HG02981 (cell line): ENCODE data around the gene PITX2.
"Not testable (repeated sequence)": the region's sequence is repeated elsewhere in the genome, so short reads cannot be mapped to it uniquely, and the experiment has no call there.

Source experiments
- ATAC-seq: cut with Tn5 transposase; IDR thresholded peaks from one replicate; pipeline ENCODE4 v1.9.1; 2021; ENCODE audit warnings: mild to moderate bottlenecking, moderate library complexity; ENCODE audit not compliant: unreplicated experiment

Gene PITX2

DNA sequence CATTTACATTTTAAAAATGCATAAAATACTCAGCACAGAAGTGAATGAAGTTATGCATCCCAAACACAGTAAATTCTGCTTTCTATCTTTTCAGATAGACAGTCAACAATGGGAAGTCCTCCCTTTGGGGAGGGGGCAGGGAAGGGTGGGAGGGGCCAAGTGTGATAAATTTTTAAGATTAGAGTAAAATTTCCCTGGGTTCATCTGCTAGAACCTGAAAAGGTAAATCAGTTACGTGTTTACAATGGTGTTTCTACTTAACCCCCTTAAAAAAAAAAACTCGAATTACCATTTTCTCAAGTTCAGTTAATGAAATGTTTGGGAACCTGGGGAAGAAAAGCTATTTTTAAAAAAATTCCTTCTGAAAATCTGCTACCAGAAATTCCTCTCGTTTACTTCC is 9.1 kb downstream of the PITX2 start:
- no peak for ATAC-seq

DNA sequence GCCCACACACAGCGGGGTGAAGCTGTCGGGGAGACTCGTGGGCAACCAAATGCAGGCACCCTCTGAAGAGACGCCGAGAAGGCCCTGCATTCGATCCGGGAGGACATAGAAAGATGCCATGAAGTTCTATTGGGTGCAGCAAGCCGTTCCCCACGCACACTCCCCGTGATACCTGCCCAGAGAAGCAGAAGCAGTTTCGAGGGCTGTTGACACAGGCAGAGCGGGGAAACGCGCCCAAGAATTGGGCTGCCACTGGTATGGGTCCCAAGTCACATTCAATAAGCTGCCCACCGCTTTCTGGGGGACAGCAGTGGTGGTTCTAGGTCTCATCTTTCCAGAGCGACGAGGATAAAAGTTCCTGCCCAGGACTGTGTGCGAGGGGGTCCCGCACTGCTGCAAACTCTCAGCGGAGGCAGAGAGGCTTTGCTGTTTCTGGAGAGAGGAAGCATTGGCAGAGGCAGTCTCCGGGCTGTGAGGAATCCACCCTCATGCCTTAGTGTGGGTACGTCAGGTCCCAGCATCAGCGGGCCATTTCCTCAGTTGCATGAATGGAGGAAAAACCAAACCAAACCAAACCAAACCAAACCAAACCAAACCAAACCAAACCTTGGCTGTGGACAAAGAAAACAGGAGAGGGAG is 10.1 kb downstream of the PITX2 start:
- ATAC-seq, result no peak

DNA sequence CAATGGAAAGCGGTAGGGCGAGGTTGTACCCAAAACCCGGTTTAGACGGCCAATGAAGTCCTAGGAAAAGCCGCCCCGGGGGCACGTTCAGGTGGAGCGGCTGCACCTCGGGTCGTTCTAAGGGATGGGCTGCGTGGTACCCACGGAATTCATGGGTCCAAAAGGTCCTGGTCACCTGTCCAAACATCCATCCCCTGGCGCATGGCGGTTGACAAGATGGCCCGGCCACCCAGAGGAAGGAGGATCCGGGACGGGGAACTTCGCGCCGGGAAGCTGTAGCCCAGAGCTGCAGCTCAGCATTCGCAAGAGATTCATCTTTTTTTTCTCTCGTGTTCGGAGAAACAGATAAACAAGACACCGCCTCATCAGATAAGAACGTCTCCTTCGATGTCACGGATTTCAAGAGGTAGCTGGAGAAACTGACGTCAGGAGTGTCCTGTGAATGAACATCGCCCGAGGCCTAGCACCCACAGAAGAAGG is 10.9 kb downstream of the PITX2 start:
- no peak for ATAC-seq

DNA sequence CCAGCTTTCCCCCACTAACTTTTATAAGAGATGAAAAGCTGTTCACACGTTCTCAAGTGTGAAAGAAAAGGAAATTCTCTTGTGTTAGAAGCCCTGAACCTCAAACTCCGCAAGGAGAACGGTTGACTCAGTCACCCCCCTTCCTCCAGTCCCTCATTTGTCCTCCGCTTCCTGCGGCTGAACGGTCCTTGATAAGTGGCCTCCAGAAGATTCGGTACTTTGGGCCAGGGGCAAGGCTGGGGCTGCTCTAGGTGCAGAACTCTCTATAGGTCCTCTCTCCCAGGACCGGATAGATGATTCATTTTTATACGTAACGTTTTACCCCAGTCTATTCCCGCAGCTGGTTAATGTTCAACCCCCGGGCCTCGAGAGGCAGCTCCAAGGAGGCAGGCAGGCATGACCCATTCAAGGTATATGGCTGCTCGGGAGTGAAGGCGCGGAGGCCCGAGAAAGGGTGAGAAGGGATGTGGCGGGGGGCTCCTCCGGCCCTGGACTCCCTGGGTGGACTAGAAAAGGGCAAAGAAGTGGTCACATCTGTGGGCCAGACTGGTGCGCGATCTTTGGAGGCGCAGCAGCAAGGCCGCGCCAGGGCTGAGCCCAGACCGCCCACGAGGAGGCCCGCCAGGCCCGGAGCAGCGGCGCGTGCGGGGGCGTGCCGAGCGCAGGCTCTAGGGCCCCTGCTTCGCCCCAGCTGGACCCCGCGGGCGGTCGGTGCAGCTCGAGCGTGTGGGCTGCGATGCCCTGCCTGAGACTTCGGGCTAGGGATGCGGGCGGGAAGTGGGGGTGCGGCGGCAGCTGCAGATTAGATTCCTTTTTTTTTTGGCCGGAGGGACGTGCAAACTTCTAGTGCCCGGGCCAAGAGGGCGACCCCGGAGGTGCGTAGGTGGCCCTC is 11.7 kb downstream of the PITX2 start:
- peak; percentile 91 for ATAC-seq

DNA sequence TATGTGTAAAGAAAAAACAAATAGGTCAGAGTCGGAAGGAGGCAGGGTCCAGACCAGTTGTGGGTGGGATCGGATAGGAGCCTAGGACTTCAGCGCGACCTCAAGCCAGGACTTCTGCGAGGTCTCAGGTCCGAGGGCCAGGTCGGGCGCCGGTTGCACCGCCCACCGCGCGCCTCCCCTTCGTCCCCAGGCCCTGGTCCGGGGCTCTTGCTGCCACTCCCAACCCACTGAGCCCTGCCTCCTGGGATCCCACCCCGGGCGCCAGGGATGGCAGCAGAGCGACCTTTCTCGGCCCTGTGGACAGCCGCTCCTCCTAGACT is 12.3 kb downstream of the PITX2 start:
- peak; percentile 8 for ATAC-seq

DNA sequence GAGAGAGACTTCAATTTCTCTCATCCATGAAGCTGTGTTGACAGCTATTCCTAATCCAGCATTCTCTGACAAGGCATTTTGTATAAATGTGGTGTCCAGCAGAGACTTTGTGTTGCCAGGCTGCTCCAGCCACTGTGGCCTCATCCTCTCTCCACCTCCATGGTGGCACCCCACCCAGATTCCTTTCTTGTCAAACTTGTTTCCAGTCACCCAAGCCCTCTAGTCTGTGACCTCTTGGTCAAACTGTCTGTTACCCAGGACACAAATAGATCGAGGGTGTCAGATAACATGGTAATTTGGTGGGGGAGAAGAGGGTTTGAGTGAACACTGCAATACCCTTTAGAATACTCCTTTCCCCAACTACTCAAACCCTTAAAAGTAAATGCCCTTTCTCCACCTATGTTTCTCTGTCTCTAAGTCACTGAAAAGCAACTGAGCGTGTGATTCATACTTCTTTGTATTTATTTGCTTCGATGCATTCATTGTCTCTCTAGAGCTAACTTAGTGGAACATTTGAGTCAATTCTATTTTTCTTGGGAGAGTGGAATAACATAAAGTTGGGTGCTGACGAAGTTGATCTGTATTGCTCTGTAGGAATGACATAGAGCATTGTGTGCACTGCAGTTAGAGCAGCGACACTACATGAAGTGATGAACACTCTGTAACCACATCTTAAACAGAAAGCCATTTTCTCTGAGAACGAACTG is 13.7 kb downstream of the PITX2 start:
- no peak for ATAC-seq

DNA sequence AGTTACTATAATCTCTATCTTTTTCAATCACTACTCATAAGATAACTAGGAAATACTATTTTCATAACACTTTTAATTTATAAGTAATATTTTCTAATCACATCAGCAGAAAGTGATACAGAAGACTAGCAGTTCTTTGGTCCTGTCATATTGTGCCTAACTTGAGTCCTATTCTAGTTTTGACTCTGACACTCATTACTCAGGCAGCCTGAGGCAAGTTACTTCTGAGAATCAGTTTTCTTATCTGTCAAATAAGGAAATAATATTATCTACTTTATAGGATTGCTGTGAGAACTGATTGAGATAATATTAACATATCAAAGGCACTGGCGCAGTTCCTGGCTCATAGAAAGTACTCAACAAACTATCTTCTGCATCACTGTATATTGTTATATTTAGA is 17.8 kb downstream of the PITX2 start:
- ATAC-seq, result no peak

DNA sequence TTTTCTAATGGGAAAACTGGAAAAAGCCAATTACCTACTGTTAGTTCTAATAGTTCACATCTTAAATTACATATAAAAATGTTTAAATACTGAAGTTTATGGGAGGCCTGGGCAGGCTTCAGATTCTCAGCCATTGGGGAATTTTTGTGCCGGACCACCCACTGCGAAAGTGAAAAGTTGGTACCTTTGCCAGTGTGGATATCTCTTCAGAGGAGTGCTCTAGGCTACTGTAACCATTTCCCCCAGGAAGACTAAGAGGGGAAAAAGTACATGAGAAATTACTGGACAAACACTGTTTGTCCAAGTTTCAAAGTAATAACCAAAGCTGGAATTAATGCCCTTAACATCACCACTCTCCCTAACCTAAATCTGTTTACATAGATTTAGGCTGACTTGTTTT is 20.8 kb downstream of the PITX2 start:
- no peak for ATAC-seq

DNA sequence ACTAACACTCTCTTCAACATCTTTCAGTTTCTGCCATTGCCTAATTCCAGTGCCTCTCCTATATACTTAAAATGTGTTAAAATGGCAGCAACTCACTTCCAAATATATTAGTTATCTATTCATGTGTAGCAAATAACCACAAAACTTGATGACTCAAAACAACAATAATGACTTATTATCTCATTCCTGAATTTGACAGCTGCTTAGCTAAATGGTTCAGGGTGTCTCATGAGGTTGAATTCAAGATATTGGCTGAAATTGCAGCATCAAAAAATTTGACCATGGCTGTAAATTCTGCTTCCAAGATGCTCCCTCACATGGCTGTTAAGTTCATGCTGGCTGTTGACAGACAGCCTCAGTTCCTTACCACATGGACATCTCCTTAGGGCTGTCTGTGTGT is 25.3 kb downstream of the PITX2 start:
- no peak for ATAC-seq

DNA sequence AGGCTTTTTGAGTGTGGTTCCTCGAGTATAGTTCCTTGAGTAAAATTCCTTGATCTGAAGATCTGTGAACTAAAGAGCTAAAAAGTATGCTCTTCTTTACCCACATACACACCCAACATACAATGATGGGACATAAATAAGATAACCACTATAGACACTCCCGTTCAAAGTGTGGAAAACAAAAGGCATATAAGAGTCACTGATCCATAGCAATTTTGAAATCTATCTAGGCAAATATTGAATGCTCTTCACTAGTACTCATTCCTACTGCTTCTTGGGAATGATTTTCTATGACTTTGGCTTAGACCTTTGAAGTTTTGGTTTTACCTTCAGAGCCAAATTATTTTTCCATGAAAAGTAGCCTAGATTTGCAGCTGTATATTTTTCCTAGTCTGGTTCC is 26.4 kb downstream of the PITX2 start:
- no peak for ATAC-seq

DNA sequence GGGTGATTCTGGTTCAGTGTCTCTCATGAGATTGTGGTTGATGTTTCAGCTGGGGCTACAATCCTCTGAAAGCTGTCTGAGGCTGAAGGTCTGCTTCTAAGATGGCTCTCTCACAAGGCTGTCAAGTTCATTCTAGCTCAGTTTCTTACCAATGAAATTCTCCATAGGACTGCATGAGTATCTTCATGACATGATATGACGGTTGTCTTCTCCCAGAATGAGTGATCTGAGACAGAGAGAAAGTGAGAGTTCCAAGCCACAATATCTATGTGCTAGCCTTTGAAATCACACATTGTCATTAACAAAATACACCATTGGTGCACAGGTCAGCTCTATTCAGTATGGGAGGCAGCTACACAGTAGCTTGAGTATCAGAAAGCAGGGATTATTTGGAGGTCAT is 27.3 kb downstream of the PITX2 start:
- no peak for ATAC-seq

DNA sequence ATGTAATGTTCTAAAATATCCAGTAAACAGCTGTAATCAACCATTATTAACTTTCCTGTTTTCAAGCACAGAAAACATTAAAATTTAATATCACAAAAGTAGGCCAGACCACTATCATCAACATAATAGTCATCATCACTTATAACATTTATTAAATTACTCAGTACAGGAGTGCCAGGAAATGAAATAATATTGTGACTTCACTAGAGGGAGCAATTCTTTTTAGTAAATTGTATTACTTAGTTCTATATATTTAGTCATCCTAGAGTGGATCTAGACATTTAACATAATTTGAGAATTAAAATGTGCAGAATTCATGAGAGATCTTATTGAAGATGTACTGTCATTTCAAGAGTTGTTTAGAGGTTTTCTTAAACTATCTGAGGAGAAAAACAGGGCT is 33.6 kb downstream of the PITX2 start:
- no peak for ATAC-seq

DNA sequence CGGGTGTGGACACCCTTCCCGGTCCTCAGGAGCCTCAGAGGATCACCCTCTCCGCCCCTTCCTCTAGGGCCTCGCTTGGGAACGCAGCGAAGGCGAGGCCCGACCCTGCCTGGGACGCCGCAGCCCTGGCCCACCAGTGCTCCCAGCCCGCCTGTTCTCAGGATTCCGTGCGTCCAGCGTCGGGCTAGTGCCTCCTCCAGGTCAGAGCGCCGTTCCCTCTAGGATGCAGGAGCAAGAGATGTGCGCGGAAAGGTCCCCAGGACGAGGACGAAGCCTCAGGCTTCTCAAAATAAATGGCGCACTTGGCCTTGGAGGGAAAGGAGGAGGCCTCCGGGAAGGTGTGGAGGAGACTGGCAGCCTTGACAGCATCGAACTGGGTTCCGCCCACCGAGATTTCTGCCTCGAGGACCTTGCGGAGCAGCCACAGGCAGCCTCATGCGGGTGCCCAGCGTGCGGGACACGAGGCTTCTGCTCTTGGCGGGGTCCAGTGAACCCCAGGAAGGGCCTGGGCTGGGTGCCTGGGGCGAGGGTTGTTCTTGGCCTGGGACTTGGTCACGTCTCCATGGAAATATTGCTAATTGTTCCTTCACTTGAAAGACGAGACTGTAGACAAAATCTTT is 35.1 kb downstream of the PITX2 start:
- no peak for ATAC-seq

DNA sequence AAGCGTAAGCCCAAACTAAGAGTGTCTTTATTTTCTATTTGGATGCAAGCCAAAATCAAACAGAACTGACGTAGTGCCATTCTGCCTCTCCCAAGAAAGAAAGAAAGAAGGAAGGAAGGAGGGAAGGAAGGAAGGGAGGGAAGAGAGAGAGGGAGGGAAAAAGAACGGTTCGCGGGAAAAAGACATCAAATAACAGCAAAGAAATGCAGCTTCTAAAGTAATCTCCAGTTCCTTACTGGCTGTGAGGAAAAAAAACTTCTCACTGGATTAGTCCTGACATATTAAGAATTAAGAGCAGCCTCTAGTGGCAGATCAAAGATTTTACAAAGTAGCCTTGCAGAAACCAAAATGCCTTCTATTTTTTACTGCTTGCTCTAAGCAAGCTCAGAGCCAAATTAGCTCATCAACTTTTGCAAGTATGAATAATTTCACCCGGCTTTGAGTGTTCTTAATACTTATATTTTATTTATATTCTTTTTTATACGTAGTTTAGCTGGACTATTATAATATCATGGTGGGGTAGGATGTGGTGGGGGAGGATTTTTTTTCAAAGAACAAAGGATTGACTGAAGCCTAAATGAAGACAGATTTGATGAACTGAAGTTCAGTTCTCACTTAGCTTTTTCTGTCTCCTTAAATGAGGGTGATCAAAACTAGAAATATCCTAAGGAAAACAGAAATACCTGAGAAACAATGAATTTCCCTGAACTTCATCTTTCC is 36.6 kb downstream of the PITX2 start:
- no peak for ATAC-seq

DNA sequence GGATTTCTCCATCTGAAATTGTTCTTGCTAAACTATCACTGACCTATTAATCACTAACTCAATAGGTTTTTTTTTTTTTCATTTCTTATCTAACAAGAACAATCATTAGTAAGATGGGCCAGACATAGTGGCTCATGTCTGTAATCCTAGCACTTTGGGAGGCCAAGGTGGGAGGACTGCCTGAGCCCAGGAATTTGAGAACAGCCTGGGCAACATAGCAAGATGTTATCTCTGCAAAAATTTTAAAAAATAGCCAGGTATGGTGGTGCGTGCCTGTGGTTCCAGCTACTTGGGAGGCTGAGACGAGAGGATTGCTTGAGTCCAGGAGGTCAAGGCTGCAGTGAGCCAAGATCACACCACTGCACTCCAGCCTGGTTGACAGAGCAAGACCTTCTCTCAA is 46.2 kb downstream of the PITX2 start:
- ATAC-seq, result not testable (repeated sequence)
